Measurements from ENCODE around the gene WDTC1.
A peak's percentile ranks its signal among the peaks of the same experiment; 100 is the strongest.

WDTC1 gene

DNA sequence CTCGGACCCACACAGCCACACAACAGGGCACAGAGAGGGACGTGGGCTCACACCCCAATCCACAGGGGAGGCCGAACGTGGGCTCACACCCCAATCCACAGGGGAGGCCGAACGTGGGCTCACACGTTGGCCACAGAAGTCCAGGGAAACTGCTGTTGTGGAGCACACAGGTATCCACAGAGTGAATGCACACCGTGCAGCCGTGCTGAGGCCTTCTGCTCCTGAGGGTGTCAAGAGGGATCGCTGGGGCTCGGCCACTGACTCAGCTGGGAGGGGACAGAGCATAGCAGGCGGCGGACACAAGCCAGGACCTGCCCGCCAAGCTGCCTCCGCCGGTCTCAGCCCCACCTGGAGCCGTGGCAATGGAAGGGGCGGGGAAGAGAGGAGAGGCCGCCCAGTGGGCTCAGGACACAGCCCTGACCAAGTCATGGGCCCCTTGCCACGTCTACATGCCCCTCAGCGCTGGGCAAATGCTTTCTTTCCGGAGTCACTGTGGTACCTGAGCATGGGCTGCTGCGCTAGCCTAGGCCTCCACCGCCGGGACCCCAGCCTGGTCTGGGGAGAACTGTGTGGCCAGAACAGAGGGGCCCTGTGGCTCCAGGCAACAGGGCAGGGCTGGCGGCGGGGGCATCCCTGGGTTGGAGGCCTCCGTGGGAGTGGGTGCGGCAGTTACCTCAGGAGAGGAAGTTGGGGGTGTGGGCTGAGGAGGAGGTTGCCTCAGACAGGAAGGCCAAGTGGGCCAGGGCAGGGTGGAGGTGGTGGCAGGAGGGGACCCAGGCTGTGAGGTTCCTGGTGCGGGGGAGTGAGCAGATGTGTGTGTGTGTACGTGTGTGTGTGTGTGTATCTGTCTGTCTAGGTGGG lies 108.6 kb downstream of the WDTC1 start:
- TF ChIP-seq GATA1 (IDR thresholded peaks at IDR 0.05; ENCODE audit: low read depth, low read length), result no peak
- TF ChIP-seq POLR2A (IDR thresholded peaks at IDR 0.05; ENCODE audit: low read length), result peak; percentile 4
- peak in 1 of 2 experiments; percentile 38 for DNase-seq

DNA sequence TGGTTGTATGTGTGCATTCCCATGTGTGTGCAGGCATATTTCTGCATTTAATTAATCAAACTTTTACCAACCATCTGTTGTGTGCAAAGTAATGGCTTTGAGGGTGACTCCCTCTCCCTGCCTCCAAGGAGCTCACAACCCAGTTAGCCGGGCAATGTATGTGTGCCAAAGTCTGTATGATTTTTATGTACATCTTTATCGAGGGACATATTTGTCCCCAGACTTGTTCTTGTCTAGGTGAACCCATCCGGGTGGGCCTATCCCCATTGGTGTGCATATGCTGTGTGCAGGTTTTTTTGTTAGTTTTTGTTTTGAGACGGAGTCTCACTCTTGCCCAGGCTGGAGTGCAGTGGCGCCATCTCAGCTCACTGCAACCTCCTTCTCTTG lies 109.2 kb downstream of the WDTC1 start:
- no peak for TF ChIP-seq POLR2A (IDR thresholded peaks at IDR 0.05; ENCODE audit: low read length)
- TF ChIP-seq GATA1 (IDR thresholded peaks at IDR 0.05; ENCODE audit: low read depth, low read length), result no peak

DNA sequence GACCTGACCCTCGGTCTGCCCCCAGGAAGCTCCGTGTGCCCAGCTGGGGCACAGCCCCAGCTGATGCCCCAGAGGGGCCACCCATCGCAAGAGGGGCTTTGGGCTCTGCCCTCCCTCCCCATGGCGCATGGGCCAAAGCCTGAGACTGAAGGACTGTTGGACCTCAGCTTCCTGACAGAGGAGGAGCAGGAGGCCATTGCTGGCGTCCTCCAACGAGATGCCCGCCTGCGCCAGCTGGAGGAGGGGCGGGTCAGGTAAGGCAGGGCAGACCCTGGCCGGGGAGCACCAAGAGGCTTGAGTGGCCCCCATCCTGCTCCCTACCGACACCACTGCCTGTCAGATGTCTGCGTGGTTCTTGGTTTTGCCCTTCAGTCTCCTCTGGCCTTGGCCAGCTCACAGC lies 110.8 kb downstream of the WDTC1 start:
- no peak for TF ChIP-seq GATA1 (IDR thresholded peaks at IDR 0.05; ENCODE audit: low read depth, low read length)
- no peak for TF ChIP-seq POLR2A (IDR thresholded peaks at IDR 0.05; ENCODE audit: low read length)
- DNase-seq, result no peak

More for the DNA sequence above, 109.2 kb downstream of the WDTC1 start:
- DNase-seq, result no peak

DNA sequence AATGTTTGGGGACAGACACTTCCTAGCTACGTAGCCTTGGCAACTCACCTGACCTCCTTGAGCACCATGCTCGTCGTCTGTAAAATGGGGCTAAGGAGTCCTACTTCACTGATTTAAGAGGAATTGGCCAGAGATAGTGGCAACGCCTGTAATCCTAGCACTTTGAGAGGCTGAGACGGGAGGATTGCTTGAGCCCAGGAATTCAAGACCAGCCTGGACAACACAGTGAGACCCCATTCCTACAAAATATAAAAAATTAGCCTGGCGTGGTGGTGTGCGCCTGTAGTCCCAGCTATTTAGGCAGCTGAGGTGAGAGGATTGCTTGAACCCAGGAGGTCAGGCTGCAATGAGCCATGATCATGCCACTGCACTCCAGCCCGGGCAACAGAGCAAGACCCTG lies 111.9 kb downstream of the WDTC1 start:
- DNase-seq, result no peak
- TF ChIP-seq POLR2A (IDR thresholded peaks at IDR 0.05; ENCODE audit: low read length), result no peak

DNA sequence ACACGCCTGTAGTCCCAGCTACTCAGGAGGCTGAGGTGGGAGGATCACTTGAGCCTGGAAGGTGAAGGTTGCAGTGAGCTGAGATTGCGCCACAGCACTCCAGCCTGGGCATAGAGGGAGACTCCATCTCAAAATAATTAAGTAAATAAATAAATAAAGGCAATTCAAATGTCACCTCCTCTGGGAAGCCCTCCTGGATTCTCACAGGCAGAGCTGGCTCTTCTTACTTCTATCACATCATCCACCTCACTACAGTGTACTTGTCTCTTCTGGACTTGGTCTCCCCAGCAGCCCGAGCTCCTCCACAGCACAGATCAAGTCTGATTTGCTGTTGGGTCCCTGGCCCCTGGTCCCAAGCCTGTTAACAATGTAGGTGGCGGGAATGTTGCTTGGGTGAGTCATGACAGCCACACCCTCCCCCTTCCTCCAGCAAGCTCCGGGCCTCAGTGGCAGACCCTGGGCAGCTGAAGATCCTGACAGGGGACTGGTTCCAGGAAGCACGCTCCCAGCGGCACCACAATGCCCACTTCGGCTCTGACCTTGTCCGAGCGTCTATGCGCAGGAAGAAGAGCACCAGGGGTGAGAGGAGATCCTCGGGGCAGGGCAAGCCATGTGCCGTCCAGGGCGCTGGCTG lies 112.7 kb downstream of the WDTC1 start:
- no peak for DNase-seq
- TF ChIP-seq POLR2A (IDR thresholded peaks at IDR 0.05; ENCODE audit: low read length) (no peak), GATA1 (IDR thresholded peaks at IDR 0.05; ENCODE audit: low read depth, low read length) (no peak)

DNA sequence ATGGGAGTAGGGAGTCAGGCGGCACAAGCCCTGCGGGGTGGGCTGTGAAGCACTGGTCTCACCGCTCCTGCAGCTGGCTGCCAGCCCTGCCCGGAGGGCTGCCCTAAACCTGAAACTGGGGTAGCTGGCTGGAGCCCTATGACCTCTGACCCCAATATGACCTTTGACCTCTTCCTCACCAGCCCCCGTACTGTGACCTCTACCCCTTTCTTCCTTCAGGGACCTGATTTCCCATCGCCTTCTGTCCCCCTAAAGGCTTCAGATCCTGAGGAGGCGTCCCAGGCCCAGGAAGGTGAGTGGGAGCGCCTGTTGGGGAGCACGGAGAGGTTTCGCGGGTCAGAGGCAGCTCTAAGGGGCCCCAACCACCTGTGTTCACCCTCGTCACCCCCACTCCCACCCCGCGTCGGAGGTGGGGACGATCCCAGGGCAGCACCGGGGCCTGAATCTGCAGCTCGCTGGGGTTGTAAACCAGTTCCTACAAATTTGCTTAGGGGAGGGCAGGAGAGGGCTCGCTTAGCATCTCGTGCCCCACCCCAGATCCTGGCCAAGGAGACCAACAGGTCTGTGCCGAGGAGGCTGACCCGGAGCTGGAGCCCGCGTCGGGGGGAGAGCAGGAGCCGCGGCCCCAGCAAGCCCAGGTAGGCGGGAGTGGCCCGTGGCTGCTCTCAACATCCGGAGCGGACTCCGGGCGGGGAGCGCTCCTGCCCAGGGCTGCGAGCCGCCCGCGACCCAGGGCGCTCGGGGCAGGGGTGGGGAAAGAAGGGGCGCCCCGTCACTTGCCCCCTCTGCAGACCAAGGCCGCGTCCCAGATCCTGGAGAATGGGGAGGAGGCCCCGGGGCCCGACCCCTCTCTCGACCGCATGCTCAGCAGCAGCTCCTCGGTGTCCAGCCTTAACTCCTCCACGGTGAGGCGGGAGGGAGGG lies 114.7 kb downstream of the WDTC1 start:
- DNase-seq, result no peak
- TF ChIP-seq GATA1 (IDR thresholded peaks at IDR 0.05; ENCODE audit: low read depth, low read length) (no peak), POLR2A (IDR thresholded peaks at IDR 0.05; ENCODE audit: low read length) (no peak)

DNA sequence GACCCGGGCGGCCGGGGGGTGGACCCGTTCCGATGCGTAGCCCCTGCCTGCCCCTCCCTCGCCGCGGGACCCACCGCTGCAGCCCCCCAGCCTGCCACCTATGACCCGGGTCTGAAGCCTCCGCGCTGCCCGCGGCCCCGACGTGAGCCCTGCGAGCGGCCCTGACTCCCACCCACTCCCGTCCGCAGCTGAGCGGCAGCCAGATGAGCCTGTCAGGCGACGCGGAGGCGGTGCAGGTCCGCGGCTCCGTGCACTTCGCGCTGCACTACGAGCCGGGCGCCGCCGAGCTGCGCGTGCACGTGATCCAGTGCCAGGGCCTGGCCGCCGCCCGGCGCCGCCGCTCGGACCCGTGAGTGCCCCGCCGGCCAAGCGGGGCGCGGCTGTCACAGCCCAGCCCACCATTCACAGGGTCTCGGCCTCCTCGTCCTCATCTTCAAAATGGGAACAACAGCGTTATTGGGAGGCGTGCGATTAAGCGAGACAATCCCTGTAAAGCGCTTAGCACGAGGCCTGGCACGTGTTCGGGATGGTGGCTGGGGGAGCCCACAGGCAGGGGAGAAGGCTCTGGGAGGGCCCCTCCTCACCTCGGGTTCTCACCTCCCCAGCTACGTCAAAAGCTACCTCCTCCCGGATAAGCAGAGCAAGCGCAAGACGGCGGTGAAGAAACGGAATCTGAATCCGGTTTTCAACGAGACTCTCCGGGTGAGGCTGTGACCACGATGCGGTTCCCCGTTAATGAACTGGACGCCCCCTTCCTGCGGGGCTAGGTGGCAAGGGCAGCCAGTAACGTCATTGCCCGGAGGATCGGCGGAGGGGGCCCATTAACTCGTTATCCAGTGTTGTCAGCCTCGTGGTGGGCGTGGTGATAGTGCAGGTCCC lies 115.6 kb downstream of the WDTC1 start:
- no peak for TF ChIP-seq GATA1 (IDR thresholded peaks at IDR 0.05; ENCODE audit: low read depth, low read length)
- TF ChIP-seq POLR2A (IDR thresholded peaks at IDR 0.05; ENCODE audit: low read length), result no peak
- no peak for DNase-seq

DNA sequence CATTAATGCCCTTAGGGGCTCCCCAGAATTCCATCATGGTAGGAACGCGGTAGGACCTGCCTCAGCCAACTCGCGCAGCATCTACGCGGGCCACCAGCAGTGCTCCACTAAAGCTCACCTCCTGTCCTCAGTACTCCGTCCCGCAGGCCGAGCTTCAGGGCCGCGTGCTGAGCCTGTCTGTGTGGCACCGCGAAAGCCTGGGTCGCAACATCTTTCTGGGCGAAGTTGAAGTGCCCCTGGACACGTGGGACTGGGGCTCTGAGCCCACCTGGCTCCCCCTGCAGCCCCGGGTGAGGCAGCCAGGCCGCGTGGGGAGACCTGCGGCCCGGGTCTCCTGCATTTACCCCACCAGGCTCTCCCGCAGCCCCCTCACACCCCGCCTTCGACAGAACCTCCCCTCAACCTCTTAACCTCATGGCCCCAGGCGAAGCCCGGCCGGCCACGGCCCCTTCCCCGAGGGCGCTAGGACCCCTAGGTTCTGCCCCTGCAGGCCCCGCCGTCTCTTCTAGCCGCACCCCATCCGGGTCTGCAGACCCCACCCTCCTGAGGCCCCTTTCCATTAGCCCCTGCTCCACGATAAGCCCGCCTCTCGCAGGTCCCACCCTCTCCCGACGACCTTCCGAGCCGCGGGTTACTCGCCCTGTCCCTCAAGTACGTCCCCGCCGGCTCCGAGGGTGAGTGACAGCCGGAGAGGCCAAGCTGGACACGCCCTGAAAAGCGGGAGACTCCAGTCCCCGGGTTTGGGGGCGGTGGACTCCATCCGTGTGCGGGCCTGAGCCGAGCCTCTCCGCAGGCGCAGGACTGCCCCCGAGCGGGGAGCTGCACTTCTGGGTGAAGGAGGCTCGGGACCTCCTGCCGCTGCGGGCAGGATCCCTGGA lies 116.5 kb downstream of the WDTC1 start:
- no peak for DNase-seq
- TF ChIP-seq POLR2A (IDR thresholded peaks at IDR 0.05; ENCODE audit: low read length) (no peak), GATA1 (IDR thresholded peaks at IDR 0.05; ENCODE audit: low read depth, low read length) (no peak)

DNA sequence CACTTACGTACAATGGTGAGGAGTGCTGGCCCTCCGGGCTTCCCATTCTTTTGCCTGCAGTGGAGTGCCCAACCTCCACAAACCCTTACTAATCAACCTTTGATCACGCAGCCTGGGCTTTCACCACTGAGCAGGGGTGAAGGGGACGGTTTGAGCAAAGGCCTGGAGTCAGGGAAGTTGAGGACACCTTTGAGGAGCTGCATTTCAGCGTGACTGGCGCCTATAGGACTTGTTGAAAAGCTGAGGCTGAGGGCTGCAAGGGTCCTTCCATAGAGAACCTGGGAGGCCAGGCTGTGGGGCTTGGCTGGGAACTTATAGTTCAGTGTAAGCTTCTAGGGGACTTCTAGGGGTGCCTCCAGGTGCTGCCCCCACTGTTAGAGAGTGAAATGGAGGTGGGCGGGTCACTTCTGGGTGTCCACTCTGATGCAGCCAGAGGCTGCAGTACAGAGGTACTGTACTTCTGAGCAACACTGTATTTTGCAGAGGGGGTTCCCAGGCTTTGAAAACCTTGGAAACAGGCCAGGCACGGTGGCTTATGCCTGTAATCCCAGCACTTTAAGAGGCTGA lies 117.2 kb downstream of the WDTC1 start:
- TF ChIP-seq POLR2A (IDR thresholded peaks at IDR 0.05; ENCODE audit: low read length) (no peak), GATA1 (IDR thresholded peaks at IDR 0.05; ENCODE audit: low read depth, low read length) (no peak)
- DNase-seq, result no peak

DNA sequence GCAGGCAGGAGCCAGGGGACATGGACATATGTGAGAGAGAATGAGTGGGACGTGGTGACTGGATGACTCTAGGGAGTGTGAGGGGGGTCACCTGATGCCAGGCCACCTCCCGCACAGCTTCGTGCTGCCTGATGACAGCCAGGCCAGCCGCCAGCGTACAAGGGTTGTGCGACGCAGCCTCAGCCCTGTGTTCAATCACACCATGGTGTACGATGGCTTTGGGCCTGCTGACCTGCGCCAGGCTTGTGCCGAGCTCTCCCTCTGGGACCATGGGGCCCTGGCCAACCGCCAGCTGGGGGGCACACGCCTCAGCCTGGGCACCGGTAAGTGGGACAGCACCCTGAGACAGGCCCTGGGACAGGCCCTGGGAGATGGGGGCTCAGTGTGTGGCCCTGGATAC lies 118.7 kb downstream of the WDTC1 start:
- TF ChIP-seq GATA1 (IDR thresholded peaks at IDR 0.05; ENCODE audit: low read depth, low read length), result no peak
- no peak for TF ChIP-seq POLR2A (IDR thresholded peaks at IDR 0.05; ENCODE audit: low read length)
- DNase-seq, result no peak

DNA sequence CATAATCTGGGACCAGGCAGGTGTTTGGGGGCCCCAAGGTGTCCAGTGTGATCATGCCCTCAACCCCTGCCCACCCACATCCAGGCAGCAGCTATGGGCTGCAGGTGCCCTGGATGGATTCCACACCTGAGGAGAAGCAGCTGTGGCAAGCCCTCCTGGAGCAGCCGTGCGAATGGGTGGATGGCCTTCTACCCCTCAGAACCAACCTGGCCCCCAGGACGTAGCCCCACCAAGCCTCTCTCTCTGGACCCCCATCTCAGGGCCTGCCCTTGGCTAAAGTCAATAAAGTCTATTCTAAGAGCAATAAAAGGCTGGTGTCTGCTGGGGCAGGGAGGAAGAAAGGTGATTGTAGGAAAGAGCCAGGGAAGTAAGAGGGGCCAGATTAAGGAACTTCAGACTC lies 119.2 kb downstream of the WDTC1 start:
- no peak for DNase-seq
- no peak for TF ChIP-seq POLR2A (IDR thresholded peaks at IDR 0.05; ENCODE audit: low read length)
- no peak for TF ChIP-seq GATA1 (IDR thresholded peaks at IDR 0.05; ENCODE audit: low read depth, low read length)

DNA sequence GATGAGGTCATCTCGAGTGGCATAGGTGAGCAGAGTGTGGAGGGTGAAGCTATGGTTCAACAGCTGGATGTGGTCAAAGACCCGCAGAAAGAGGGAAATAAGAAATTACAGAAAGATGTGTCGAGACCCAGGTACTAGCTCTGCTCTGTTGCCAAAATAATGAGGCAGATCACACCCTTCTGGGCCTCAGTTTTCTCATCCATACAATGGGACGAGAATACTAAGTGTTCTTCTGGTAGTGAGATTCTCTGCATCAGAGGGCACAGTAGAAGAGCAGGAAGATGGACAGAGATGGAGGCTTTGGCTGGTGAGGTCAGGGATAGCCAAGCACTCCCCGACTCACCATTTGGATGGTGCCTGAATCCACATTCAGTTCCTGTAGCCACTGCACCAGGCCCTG lies 121.3 kb downstream of the WDTC1 start:
- no peak for DNase-seq
- no peak for TF ChIP-seq POLR2A (IDR thresholded peaks at IDR 0.05; ENCODE audit: low read length)
- no peak for TF ChIP-seq GATA1 (IDR thresholded peaks at IDR 0.05; ENCODE audit: low read depth, low read length)
